HG03469 (cell line): ENCODE results near the gene TNFSF15.

ENCODE experiments used
- ATAC-seq: cut with Tn5 transposase; IDR thresholded peaks from one replicate; pipeline ENCODE4 v1.9.1; 2021; ENCODE audit warnings: mild to moderate bottlenecking, moderate library complexity, moderate number of reproducible peaks; ENCODE audit not compliant: unreplicated experiment

TNFSF15 gene

DNA sequence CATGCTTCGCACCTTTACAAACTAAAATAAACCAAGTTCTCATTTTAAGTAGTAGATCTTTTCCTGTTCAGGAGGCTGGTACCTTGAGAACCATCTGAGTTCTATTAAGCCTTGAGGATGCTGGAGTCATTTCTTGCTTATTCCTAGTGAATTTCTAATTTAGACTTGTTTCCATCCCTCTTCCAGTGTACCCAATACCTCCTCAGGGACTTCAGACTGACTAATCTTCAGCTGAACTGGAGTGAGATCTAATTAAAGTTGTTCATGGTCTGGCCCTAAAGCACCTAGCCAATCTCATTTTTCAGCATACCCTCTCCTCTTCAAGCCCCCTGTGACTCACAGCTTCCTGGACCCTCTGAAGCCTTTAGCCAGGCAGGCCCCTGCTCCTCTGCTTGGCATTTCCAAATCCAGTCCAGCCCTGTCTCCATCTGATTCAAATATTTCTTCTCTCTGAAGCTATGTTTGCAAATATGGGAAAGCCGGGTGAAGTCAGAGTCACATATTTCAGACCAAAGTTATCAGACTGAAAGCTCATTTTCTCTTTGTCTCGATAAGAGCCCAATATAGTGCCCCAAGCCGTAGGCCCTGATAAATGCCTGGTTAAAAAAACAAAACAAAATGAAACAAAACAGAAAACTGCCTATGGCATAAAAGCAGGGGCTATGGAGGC is 19.4 kb upstream of the TNFSF15 start:
- no peak for ATAC-seq

DNA sequence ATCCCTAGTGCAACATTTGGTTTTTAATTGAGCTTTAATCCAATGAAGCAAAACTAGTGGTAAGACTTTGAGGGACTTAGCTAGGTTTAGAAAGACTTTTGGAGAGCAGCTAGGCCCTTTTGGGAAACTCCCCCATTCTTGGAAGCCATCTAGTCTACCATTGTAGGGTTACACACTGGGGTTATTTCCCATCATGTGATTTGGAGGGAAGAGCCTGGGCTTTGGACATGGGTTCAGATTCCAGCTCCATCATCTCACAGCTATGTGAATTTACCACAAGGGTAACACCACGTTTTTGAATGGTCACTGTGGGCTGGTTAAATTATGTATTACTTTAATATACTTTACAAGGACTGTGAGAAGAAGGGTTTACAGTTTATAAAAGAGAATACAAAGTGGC is 18.3 kb upstream of the TNFSF15 start:
- no peak for ATAC-seq

DNA sequence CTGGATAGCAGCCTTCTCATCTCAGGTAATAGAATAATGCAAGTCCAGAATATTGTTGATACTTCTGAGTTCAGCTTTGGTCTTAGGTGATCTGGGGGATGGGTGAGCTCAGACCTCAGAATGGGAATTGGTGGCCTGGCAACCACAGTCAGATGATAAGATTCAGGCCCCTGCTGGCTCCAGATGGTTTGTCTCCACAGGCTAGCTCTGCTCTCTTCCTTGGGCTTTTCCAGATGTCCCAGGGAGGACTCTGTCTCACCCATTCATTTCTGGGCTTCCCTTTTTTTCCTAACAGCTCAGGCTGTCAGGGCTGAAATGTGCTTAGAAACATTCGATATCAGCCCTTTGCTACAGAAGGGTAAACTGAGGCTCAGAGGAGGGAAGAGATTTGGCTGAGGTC is 17.6 kb upstream of the TNFSF15 start:
- no peak for ATAC-seq

DNA sequence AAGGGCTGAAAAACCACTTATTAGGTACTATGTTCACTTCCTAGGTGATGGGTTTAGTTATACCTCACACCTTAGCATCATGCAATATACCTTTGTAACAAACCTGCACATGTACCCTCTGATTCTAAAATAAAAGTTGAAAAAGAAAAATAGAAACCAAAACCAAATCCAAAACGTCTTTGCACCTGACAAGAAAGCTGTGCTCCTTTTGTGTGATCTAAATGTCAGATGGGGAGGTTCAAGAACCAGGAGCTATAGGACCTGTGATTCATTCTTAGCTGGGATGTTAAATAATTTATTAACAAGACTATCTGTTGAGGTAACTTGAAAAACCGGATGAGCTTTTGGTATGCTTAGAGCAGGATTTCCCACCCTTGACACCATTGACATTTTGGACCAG is 16.9 kb upstream of the TNFSF15 start:
- no peak for ATAC-seq

DNA sequence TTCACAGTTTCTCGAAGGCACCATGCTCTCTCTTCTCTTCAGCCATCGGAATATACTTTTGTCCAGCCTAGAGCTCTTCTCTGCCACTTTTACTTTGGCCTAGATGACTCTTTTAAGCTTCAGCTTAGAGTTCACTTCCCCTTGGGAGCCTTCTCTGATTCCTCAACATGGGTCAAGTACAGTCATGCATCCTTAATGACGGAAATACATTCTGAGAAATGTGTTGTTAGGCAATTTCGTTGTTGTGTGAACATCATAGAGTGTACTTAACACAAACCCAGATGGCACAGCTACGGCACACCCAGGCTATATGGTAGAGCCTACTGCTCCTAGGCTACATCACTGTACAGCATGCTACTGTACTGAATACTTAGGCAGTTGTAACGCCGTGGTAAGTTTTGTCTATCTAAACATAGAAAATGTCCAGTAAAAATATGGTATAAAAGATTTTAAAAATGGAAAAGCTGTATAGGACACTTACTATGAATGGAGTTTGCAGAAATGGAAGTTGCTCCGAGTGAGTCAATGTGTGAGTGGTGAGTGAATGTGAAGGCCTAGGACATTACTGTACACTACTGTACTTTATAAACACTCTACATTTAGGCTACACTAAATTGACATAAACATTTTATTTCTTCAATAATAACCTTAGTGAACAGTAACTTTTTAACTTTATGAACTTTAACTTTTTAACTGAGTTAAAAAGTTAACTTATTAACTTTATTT is 15.1 kb upstream of the TNFSF15 start:
- ATAC-seq = no peak

DNA sequence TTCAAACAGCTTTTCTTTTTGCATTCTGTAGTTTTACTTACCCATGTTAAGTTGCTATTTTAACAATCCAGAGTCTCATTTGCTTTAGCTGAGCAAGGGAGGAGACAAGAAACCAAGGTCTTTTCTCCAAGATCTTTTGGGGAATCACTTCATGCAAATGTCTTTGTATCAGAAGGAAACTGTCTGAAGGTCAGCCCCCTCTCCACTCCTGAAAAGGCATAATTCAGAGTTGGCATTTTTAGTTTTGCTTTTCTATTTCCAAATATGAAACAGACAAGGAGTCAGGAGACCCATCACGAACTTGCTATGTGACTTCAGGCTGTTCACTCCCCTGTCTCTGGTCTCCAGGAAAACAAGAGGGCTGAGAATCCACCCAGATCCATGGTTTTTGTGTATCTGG is 12.3 kb upstream of the TNFSF15 start:
- ATAC-seq = no peak

DNA sequence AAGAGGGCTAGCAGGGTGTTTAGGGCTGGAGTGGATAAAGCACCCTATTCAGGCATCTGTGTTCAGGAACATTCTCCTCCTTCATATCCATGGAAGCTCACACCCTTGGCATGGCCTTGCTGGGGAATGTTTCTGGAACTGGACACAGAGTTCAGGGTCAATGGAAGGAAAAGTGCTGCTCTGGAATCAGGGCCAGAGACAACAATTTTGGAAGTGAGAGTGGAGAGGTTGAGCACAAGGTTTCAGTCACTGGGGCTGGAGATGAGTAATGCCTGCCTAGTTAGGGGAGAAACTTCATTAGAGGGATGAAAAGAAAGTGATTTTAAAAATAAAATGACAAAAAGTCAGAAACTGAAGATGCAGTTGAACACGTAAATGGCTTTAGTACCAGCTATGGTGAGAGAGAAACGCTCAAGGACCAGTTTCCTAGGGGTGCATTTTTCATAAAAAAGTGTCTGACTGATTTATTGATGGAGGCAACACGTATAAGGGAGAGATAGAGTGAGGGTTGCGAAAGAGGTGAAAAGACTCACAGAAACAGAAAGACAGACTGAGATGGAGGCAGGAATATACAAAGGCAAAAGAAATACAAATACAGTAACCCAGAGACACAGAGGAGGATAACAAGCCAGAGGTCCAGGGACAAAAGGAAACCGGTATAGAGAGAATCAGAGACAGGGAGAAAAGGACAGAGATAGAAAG is 8.0 kb upstream of the TNFSF15 start:
- no peak for ATAC-seq

DNA sequence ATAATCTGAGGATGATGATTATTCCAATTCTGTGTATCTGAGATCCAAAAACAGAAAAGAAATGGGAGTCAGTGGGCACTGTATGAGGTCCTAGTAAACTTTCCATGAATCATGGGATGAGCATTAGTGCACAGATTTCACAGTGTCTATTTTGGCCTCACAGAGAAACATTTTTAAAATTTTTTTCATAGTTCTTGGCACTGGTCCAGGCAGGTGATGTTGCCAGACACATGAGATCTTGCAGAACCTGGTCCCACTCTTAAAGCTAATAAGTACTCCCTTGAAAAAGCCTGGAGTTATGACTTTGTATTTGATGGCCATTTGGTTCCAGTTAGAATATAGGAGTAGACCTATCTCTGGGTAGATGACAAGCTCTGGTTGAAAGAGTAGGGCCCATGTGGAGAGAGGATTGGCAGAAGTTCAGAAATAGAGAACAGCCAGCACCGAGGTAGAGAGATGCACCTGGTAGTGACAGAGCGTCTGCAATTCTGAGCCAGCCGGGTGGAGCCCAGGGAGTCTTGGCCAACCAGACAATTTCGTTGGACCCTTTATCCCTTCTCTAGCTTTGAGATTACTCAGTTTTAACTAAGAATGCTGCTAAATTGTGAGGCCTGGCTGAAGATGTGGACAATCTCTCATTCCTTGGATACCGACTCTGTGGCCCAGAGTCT is 6.3 kb upstream of the TNFSF15 start:
- no peak for ATAC-seq

DNA sequence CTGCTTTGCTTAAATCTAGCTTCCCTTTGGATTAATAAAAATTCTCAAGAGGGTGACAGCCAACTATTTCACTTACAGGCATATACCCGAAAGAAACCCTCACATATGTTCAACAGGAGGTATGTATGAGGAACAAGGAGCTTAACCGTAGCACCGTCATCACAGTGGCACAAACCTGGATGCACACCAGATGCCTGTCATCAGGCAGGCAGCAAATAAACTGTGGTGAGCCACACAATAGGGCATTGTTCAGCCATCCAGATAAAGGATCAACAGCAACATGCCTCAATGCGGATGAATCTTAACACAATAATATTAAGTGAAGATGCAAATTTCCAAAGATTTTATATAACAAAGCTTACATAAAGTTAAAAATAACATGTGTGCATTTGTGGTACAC is 5.5 kb upstream of the TNFSF15 start:
- ATAC-seq = no peak

DNA sequence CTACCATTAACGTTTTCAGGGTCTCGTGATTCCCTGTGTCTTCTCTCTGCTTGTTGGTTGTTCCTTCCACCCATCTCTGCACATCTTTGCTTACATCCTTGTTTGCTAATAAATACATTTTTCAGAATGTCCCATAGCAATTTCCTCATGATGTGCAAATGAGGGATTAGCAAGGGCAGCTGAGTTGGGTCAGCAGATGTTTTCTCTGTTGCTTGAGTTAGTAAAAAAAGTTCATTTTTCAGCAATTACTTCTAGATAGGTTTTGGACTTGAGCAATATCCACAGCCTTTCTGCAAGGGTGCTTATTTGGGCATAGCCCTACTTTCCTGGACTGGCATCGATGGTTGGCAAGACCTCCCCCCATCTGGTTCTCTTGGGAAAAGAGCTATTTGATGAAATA is 4.8 kb upstream of the TNFSF15 start:
- ATAC-seq = no peak

DNA sequence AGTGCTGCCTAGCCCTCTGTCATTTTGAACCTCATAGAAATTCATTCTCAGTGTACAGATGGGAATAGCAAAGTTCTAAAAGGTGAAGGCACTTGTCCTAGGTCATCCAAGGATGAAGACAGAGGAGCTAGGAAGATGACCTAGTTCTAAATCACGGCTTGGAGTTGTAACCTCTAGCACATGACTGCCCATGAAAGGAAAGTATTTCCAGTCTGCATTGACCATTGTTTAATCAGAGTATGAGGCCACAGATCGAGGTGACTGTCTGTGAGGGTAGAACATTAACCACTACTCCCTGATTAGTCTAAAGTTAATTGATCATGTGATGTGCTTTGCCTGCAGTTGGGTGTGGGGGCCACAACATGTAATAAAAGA is 674 bp upstream of the TNFSF15 start:
- ATAC-seq = no peak

DNA sequence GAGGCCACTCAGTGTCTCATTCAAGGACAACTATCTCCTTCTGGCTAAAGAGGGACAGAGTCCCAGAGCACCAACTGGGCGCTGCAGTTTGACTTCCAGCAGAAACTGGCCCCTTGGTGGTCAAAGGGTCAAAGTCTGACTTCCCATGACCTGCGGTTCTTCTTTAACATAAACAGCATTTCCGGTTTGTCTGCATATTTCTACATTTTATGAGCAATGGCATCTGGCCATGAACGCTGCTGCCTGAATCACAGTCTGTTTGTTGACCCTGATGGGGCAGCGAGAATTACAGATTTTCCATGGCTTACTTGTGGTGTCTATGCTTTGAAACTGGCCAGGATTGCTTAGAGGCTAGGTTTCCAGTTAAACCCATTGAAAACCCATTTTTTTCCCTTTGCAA is 1.3 kb downstream of the TNFSF15 start:
- ATAC-seq = no peak

DNA sequence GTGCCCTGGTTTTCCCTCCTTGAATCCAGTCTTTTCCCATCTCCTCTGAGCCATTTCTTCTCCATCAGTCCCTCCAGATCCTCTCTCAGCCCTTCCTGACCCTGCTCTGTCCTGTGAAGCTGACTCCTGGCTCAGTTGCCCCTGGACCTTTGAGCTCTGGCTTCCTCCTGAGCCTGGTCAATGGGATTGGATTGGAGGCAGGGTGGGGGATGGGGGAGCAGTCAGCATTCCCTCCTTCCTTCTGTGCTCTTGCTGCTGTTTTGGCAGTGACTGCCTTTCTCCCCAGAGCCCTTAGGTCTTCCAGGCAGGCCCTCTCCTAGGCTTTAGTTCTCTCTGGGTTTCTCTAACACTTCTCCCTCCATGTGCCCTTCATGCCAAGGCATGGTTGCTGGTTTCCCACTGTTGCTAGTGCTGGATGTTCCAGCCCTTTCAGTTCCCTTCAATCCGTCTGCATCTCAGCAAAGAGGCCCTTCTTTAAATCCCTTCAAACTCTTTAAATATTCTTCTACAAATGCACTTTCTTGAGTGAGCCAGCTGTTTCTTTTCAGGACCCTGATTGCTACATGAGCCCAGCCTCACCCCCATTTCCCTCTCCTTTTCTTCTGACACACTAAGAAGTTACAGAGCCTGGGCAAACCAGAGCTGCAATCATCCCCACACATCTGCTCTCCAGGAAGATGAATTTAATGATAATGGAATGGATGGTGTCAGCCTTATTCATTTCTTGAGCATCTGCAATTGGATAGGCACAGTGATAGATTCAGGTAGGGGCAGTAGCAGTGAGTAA is 2.2 kb downstream of the TNFSF15 start:
- no peak for ATAC-seq

DNA sequence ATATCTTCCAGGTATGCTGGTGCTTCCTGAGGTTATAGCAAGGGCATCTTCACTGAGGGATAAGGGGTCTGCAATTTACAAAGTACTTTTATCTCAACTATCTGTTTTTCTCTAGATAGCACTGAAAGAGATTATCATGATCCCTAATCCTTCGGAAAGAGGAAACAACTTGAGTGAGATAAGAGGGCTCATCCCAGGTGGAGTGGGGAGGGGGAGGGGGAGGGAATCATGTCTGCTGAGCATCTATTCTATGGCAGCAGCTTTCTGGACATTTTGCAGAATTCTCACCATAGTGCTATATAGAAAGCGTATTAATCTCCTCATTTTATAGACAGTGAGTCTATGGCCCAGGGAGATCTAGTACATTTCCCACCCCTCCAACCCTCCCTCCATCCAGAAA is 5.9 kb downstream of the TNFSF15 start:
- no peak for ATAC-seq

DNA sequence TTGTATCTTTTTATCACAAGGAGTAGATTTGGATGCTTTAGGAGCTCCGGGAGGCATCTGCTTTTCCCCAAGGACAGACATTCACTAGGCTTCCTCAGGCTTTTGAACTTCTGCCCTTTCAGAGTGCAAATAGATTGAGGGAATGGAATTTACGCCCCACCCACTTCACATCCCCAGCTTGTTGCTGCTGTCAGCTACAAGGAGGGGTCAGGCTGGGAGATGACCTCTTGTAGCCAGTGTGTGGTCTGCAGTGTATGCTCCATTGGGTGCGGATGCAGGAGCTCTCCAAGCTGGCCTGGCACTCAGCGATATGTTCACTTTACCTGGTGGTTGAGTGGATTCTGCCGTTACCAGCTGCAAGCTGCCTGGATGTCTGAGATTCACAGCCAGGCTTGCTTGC is 6.4 kb downstream of the TNFSF15 start:
- no peak for ATAC-seq

DNA sequence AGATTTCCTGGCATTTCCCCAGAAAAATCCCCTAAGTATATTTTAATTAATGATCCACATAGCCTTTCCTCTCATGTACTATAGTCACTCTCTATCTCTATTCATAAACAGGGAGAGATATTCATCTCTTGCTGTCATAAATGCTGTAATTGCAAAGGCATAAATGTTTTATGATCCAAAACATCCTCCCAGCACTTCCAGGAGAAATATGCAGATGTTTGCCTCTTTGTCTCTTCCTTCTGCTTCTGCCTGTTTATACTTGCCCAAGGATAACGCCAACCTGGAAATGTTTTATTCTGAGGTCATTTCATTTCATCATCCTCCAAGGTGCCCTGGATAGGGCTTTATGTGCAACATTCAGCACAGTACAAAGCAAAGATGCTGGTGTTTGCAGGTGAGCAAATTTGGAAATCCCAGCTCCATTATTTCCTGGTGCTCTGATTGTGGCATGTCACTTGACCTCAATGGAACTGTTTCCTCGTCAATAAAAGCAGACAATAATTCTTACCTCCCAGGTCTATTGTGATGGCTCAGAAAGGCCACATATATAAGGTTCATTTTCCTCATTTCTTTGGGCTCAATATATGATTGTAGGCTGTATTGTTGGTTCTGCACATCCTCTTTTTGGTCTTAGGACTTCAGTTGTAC is 6.9 kb downstream of the TNFSF15 start:
- no peak for ATAC-seq

DNA sequence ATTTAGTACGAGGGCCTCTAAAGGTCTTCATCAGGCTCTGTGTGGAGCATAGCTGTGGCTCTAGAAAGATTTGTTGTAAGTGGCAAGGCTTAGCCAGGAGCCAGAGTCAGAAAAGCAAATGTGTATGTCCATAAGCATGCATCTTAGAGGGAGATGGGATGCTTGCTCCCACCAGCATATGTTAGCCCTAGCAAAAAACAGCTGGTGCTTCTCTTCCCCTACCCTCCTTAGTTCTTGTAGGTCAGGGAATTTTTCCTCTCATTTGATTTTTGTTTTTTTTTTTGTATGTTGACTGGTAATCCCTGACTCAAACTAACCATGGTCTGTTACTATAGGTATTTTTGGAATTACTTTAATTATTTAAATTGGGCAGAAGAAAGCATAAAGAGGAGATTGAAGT is 7.7 kb downstream of the TNFSF15 start:
- no peak for ATAC-seq

DNA sequence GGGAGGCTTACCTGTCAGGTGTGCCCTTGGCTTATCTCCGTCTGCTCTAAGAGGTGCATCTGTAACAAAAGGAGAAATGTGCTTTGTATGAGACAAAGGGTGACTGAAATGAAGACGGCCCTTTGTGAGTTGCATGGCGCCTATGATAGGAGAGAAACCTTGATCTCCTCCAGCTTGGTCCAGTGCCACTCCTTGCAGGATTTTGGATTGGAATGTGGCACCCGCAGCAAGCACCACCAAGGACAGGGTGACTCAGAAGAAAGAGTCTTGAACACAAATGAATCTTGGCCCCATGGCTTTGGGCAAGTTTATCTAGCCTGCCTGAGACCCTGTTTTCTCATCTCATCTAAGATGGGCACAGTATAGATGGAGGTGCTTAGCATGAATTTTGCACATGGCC is 13.4 kb downstream of the TNFSF15 start:
- ATAC-seq = no peak

DNA sequence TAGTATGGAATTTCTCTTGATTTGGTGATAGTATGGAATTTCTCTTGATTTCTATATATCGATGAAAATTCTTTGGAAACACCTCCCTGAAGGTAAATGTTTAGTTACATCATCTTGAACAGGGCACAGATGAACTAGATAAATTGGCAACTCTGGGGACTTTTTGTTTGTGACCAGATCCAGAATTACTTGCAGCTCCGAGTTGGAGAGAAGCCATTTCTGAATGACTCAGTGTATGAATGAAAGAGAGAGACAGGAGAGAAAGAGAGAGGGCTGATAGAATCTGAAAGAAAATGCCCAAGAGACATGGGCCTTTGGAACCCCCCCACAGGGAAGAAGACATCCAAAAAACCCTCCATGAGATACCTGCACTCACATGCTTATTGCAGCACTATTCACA is 14.1 kb downstream of the TNFSF15 start:
- no peak for ATAC-seq

DNA sequence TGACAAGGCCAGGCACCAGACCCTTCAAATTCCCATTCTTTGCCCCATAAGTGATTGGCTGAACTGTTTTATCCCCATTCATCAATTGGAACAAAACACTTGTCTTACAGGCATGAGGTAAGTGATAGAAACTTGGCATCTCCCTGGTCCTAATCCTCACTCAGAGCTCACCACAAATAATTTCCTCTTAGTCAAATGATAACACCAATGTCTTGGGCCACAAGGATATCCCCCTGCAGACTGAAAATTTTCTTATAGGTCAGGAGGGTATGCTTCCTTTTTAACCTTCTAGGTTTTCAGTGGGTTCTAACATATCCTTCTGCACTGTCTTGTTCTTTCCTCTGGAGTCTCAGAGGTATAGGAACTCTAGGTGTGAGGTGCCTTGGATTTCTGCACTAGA is 14.5 kb downstream of the TNFSF15 start:
- no peak for ATAC-seq
